Colonic mucosa (tissue), 4 donors: ENCODE measurements around the gene MAZ. TPM values are rescaled to one million over a fixed set of nuclear protein-coding genes. Genes with fewer than 3 reads are reported as not detected.

Experiments used
- DNase-seq: peaks from one replicate; pipeline ENCODE4 v3.0.0-alpha.2; 2020
- H3K27ac ChIP-seq: fragments of 200-600 bp; one replicate; pipeline ENCODE4 v1.8.0; 2021
- H3K27me3 ChIP-seq: fragments of 200-600 bp; one replicate; pipeline ENCODE4 v1.8.0; 2021
- H3K36me3 ChIP-seq: fragments of 200-600 bp; one replicate; pipeline ENCODE4 v1.8.0; 2021
- H3K4me1 ChIP-seq: fragments of 200-600 bp; one replicate; pipeline ENCODE4 v1.8.0; 2021; ENCODE audit warnings: mild to moderate bottlenecking
- H3K4me3 ChIP-seq: fragments of 200-600 bp; one replicate; pipeline ENCODE4 v1.8.0; 2021
- H3K9ac ChIP-seq, 2 donors: one replicate each; pipeline ENCODE4 v1.7.0; 2013; ENCODE audit warnings: control low read depth in 2 of 2, low read depth in 2 of 2, low read length in 2 of 2
- H3K9me3 ChIP-seq: fragments of 200-600 bp; one replicate; pipeline ENCODE4 v1.8.0; 2021
- intact Hi-C: fragments of 100-400 bp; cut with DNase I; formaldehyde crosslinking; loops from one replicate; pipeline ENCODE4 v1.14.1; 2022
- total RNA-seq, 2 donors: library from RNA; stranded (reverse); fragmentation: NEBNext Ultra II Directional in 1 of 2; extraction: Animal tissue kit (Norgen Biotek cat#: 25700) in 1 of 2; gene quantifications; one replicate each; pipeline ENCODE4 v1.2.1, GENCODE V29; 2021
- TF ChIP-seq, protein P1 (sequence below): fragments of 200-600 bp; IDR thresholded peaks from one replicate; pipeline ENCODE4 v1.8.0; 2022; ENCODE audit warnings: antibody characterized with exemption, mild to moderate bottlenecking
- donor health status: healthy.
- donor health status: DM: no; HTN: no; CAD: no.
- donor health status: DM: no; HTN: no; CAD: no.

Gene MAZ
- total RNA-seq, 2 donors from 2014 or later, result 286 to 441 TPM

DNA sequence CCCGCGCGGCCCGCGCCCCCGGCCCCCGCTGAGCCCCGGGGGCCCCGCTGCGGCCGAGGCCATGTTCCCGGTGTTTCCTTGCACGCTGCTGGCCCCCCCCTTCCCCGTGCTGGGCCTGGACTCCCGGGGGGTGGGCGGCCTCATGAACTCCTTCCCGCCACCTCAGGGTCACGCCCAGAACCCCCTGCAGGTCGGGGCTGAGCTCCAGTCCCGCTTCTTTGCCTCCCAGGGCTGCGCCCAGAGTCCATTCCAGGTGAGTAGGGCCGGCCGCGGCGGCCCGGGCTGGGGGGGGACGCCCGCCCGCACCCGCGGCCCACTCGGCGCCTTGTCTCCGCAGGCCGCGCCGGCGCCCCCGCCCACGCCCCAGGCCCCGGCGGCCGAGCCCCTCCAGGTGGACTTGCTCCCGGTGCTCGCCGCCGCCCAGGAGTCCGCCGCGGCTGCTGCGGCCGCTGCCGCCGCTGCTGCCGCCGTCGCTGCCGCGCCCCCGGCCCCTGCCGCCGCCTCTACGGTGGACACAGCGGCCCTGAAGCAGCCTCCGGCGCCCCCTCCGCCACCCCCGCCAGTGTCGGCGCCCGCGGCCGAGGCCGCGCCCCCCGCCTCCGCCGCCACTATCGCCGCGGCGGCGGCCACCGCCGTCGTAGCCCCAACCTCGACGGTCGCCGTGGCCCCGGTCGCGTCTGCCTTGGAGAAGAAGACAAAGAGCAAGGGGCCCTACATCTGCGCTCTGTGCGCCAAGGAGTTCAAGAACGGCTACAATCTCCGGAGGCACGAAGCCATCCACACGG lies 504 bp downstream of the MAZ start:
- Histone ChIP-seq H3K9me3 (no peaks in the 10 kb centered on the region), H3K27me3 (no peaks in the 10 kb centered on the region), H3K4me1 (peaks cover 23% of the 10 kb centered on the region), H3K9ac (peak overlapping the region; percentile 80 to 87), H3K4me3 (peak overlapping the region; percentile 48), H3K36me3 (no peaks in the 10 kb centered on the region), H3K27ac (peak overlapping the region; percentile 80)
- DNase-seq, result peak; percentile 62
- TF ChIP-seq, protein P1, sequence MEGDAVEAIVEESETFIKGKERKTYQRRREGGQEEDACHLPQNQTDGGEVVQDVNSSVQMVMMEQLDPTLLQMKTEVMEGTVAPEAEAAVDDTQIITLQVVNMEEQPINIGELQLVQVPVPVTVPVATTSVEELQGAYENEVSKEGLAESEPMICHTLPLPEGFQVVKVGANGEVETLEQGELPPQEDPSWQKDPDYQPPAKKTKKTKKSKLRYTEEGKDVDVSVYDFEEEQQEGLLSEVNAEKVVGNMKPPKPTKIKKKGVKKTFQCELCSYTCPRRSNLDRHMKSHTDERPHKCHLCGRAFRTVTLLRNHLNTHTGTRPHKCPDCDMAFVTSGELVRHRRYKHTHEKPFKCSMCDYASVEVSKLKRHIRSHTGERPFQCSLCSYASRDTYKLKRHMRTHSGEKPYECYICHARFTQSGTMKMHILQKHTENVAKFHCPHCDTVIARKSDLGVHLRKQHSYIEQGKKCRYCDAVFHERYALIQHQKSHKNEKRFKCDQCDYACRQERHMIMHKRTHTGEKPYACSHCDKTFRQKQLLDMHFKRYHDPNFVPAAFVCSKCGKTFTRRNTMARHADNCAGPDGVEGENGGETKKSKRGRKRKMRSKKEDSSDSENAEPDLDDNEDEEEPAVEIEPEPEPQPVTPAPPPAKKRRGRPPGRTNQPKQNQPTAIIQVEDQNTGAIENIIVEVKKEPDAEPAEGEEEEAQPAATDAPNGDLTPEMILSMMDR, result no peak
- intact Hi-C loops, result no loop called here

GRCh38 chr16:29807426-29808218 lies 1.3 kb downstream of the MAZ start:
- H3K4me1 ChIP-seq, result peaks cover 29% of the 10 kb centered on the region
- peak overlapping the region; percentile 80 for H3K27ac ChIP-seq
- H3K9me3 ChIP-seq, result no peaks in the 10 kb centered on the region
- peak overlapping the region; percentile 80 to 87 for H3K9ac ChIP-seq
- H3K4me3 ChIP-seq, result peak overlapping the region; percentile 48
- no peaks in the 10 kb centered on the region for H3K27me3 ChIP-seq
- DNase-seq, result peak; percentile 95
- no peaks in the 10 kb centered on the region for H3K36me3 ChIP-seq
- TF ChIP-seq, protein P1, result peak; percentile 32
- intact Hi-C loops, result no loop called here

- Histone ChIP-seq H3K27me3 (no peaks in the 10 kb centered on the region), H3K9me3 (no peaks in the 10 kb centered on the region), H3K36me3 (no peaks in the 10 kb centered on the region), H3K4me3 (peak overlapping the region; percentile 48), H3K27ac (peak overlapping the region; percentile 80), H3K9ac (peak overlapping the region; percentile 80 to 87), H3K4me1 (peaks cover 30% of the 10 kb centered on the region)
- TF ChIP-seq, protein P1, result no peak
- intact Hi-C loops, result no loop called here
- DNase-seq, result peak; percentile 49
Measured at GRCh38 chr16:29808219-29808900, 2.0 kb downstream of the MAZ start.

- no peak for DNase-seq
- TF ChIP-seq, protein P1, result no peak
- no peaks in the 10 kb centered on the region for H3K9me3 ChIP-seq
- no peaks in the 10 kb centered on the region for H3K36me3 ChIP-seq
- peak overlapping the region; percentile 80 for H3K27ac ChIP-seq
- H3K9ac ChIP-seq, result peak overlapping the region in 1 of 2 donors; percentile 87
- intact Hi-C loops, result no loop called here
- H3K4me3 ChIP-seq, result peak overlapping the region; percentile 48
- H3K4me1 ChIP-seq, result peaks cover 30% of the 10 kb centered on the region
- H3K27me3 ChIP-seq, result no peaks in the 10 kb centered on the region
Measured at GRCh38 chr16:29809031-29809747, 2.9 kb downstream of the MAZ start.
